OCI-LY3 (cell line): ENCODE results near the gene PLEKHA8.

Source experiments
- EZH2phosphoT487 ChIP-seq: fragments of 200-600 bp; shearing (Covaris generic); IDR thresholded peaks from 2 replicates; pipeline ENCODE4 v1.6.1; 2018; ENCODE audit warnings: antibody characterized with exemption, mixed run types, low read depth
- TF ChIP-seq, protein P1 (sequence below): fragments of 200-600, 300-600 bp; sonication (generic); IDR thresholded peaks from 2 replicates; pipeline ENCODE4 v1.5.1; 2014; ENCODE audit warnings: antibody characterized with exemption, low read length, low read depth

DNA sequence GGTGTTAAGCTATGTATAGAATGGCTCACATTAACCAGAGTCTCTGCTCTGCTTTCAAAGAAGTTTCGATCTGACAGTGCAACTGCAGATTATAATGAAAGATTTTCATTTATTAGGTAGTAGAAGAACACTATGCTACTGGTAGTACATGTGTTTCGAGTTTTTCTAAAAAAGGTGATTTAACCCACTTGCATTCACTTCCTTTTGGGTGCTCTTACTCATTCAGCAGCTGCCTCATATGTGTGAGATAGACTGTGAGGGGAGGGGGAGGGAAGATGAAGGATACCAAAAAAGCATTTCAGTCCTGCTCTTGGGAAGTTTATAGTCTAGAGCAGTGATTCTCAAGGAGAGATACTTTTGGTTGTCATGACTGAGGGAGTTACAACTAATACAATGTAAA lies 20.4 kb downstream of the PLEKHA8 start:
- TF ChIP-seq, protein P1, sequence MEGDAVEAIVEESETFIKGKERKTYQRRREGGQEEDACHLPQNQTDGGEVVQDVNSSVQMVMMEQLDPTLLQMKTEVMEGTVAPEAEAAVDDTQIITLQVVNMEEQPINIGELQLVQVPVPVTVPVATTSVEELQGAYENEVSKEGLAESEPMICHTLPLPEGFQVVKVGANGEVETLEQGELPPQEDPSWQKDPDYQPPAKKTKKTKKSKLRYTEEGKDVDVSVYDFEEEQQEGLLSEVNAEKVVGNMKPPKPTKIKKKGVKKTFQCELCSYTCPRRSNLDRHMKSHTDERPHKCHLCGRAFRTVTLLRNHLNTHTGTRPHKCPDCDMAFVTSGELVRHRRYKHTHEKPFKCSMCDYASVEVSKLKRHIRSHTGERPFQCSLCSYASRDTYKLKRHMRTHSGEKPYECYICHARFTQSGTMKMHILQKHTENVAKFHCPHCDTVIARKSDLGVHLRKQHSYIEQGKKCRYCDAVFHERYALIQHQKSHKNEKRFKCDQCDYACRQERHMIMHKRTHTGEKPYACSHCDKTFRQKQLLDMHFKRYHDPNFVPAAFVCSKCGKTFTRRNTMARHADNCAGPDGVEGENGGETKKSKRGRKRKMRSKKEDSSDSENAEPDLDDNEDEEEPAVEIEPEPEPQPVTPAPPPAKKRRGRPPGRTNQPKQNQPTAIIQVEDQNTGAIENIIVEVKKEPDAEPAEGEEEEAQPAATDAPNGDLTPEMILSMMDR: no peak
- no peak for TF ChIP-seq EZH2phosphoT487
